Measurements from ENCODE around the gene KIAA1217. TPM values are rescaled to one million over a fixed set of nuclear protein-coding genes. Genes with fewer than 3 reads are reported as not detected.

KIAA1217 gene
- total RNA-seq, 1 experiment from 2014 or later = not detected

- Histone ChIP-seq H3K4me3 (ENCODE audit: low read length) (no peak overlapping the region), H3K36me3 (ENCODE audit: insufficient read depth, low read length) (no peaks in the 10 kb centered on the region), H3K9me3 (ENCODE audit: low read length) (no peaks in the 10 kb centered on the region), H3K4me1 (ENCODE audit: low read length) (no peaks in the 10 kb centered on the region), H3K9me2 (replicated peaks; ENCODE audit: insufficient read depth, low read length) (no peaks in the 10 kb centered on the region), H2AFZ (ENCODE audit: low read length) (no peak overlapping the region), H3K27ac (ENCODE audit: low read length) (no peak overlapping the region), H3K79me2 (ENCODE audit: low read length) (no peaks in the 10 kb centered on the region), H3K9ac (ENCODE audit: low read length) (no peak overlapping the region), H3K27me3 (ENCODE audit: low read length) (no peaks in the 10 kb centered on the region), H4K20me1 (ENCODE audit: insufficient read depth, low read depth, low read length) (no peaks in the 10 kb centered on the region), H3K4me2 (ENCODE audit: low read depth, low read length, poor library complexity, severe bottlenecking) (no peak overlapping the region)
- no peak for DNase-seq
Observed at GRCh38 chr10:24206334-24206733, 2.6 kb upstream of the KIAA1217 start.

- no peaks in the 10 kb centered on the region for H4K20me1 ChIP-seq (ENCODE audit: insufficient read depth, low read depth, low read length)
- no peak overlapping the region for H2AFZ ChIP-seq (ENCODE audit: low read length)
- H3K9ac ChIP-seq (ENCODE audit: low read length) = no peak overlapping the region
- no peaks in the 10 kb centered on the region for H3K79me2 ChIP-seq (ENCODE audit: low read length)
- no peaks in the 10 kb centered on the region for H3K4me1 ChIP-seq (ENCODE audit: low read length)
- DNase-seq = no peak
- H3K9me2 ChIP-seq (replicated peaks; ENCODE audit: insufficient read depth, low read length) = no peaks in the 10 kb centered on the region
- H3K4me2 ChIP-seq (ENCODE audit: low read depth, low read length, poor library complexity, severe bottlenecking) = no peak overlapping the region
- H3K4me3 ChIP-seq (ENCODE audit: low read length) = no peak overlapping the region
- H3K9me3 ChIP-seq (ENCODE audit: low read length) = no peaks in the 10 kb centered on the region
- no peaks in the 10 kb centered on the region for H3K27me3 ChIP-seq (ENCODE audit: low read length)
- no peak overlapping the region for H3K27ac ChIP-seq (ENCODE audit: low read length)
- H3K36me3 ChIP-seq (ENCODE audit: insufficient read depth, low read length) = no peaks in the 10 kb centered on the region
Observed at GRCh38 chr10:24206926-24207325, 2.0 kb upstream of the KIAA1217 start.

GRCh38 chr10:24207341-24207740 is 1.6 kb upstream of the KIAA1217 start:
- H3K27ac ChIP-seq (ENCODE audit: low read length) = no peak overlapping the region
- H3K9me3 ChIP-seq (ENCODE audit: low read length) = no peaks in the 10 kb centered on the region
- no peak overlapping the region for H3K9ac ChIP-seq (ENCODE audit: low read length)
- H2AFZ ChIP-seq (ENCODE audit: low read length) = no peak overlapping the region
- DNase-seq = no peak
- no peaks in the 10 kb centered on the region for H3K9me2 ChIP-seq (replicated peaks; ENCODE audit: insufficient read depth, low read length)
- H4K20me1 ChIP-seq (ENCODE audit: insufficient read depth, low read depth, low read length) = no peaks in the 10 kb centered on the region
- no peaks in the 10 kb centered on the region for H3K36me3 ChIP-seq (ENCODE audit: insufficient read depth, low read length)
- no peaks in the 10 kb centered on the region for H3K4me1 ChIP-seq (ENCODE audit: low read length)
- H3K79me2 ChIP-seq (ENCODE audit: low read length) = no peaks in the 10 kb centered on the region
- no peaks in the 10 kb centered on the region for H3K27me3 ChIP-seq (ENCODE audit: low read length)
- H3K4me3 ChIP-seq (ENCODE audit: low read length) = no peak overlapping the region
- no peak overlapping the region for H3K4me2 ChIP-seq (ENCODE audit: low read depth, low read length, poor library complexity, severe bottlenecking)

- Histone ChIP-seq H4K20me1 (ENCODE audit: insufficient read depth, low read depth, low read length) (no peaks in the 10 kb centered on the region), H2AFZ (ENCODE audit: low read length) (no peak overlapping the region), H3K4me1 (ENCODE audit: low read length) (no peaks in the 10 kb centered on the region), H3K36me3 (ENCODE audit: insufficient read depth, low read length) (no peaks in the 10 kb centered on the region), H3K9me3 (ENCODE audit: low read length) (no peaks in the 10 kb centered on the region), H3K27ac (ENCODE audit: low read length) (no peak overlapping the region), H3K9ac (ENCODE audit: low read length) (no peak overlapping the region), H3K9me2 (replicated peaks; ENCODE audit: insufficient read depth, low read length) (no peaks in the 10 kb centered on the region), H3K79me2 (ENCODE audit: low read length) (no peaks in the 10 kb centered on the region), H3K27me3 (ENCODE audit: low read length) (no peaks in the 10 kb centered on the region), H3K4me3 (ENCODE audit: low read length) (no peak overlapping the region), H3K4me2 (ENCODE audit: low read depth, low read length, poor library complexity, severe bottlenecking) (no peak overlapping the region)
- no peak for DNase-seq
Observed at GRCh38 chr10:24207781-24208611, 942 bp upstream of the KIAA1217 start.

- H3K9me2 ChIP-seq (replicated peaks; ENCODE audit: insufficient read depth, low read length) = no peaks in the 10 kb centered on the region
- no peaks in the 10 kb centered on the region for H3K27me3 ChIP-seq (ENCODE audit: low read length)
- H4K20me1 ChIP-seq (ENCODE audit: insufficient read depth, low read depth, low read length) = no peaks in the 10 kb centered on the region
- no peaks in the 10 kb centered on the region for H3K36me3 ChIP-seq (ENCODE audit: insufficient read depth, low read length)
- no peak overlapping the region for H3K4me3 ChIP-seq (ENCODE audit: low read length)
- no peak overlapping the region for H3K4me2 ChIP-seq (ENCODE audit: low read depth, low read length, poor library complexity, severe bottlenecking)
- no peak overlapping the region for H3K27ac ChIP-seq (ENCODE audit: low read length)
- no peaks in the 10 kb centered on the region for H3K4me1 ChIP-seq (ENCODE audit: low read length)
- H2AFZ ChIP-seq (ENCODE audit: low read length) = no peak overlapping the region
- H3K9me3 ChIP-seq (ENCODE audit: low read length) = no peaks in the 10 kb centered on the region
- H3K9ac ChIP-seq (ENCODE audit: low read length) = no peak overlapping the region
- no peaks in the 10 kb centered on the region for H3K79me2 ChIP-seq (ENCODE audit: low read length)
- DNase-seq = no peak
Observed at GRCh38 chr10:24209432-24209771, 464 bp downstream of the KIAA1217 start.

- Histone ChIP-seq H3K36me3 (ENCODE audit: insufficient read depth, low read length) (no peaks in the 10 kb centered on the region), H3K79me2 (ENCODE audit: low read length) (no peaks in the 10 kb centered on the region), H3K9me3 (ENCODE audit: low read length) (no peaks in the 10 kb centered on the region), H3K4me1 (ENCODE audit: low read length) (no peaks in the 10 kb centered on the region), H3K9ac (ENCODE audit: low read length) (no peak overlapping the region), H3K4me3 (ENCODE audit: low read length) (no peak overlapping the region), H3K27ac (ENCODE audit: low read length) (no peak overlapping the region), H4K20me1 (ENCODE audit: insufficient read depth, low read depth, low read length) (no peaks in the 10 kb centered on the region), H3K4me2 (ENCODE audit: low read depth, low read length, poor library complexity, severe bottlenecking) (no peak overlapping the region), H3K27me3 (ENCODE audit: low read length) (no peaks in the 10 kb centered on the region), H3K9me2 (replicated peaks; ENCODE audit: insufficient read depth, low read length) (no peaks in the 10 kb centered on the region), H2AFZ (ENCODE audit: low read length) (no peak overlapping the region)
- peak; percentile 48 for DNase-seq
Observed at GRCh38 chr10:24209946-24210491, 1.1 kb downstream of the KIAA1217 start.

- no peaks in the 10 kb centered on the region for H3K36me3 ChIP-seq (ENCODE audit: insufficient read depth, low read length)
- H3K4me2 ChIP-seq (ENCODE audit: low read depth, low read length, poor library complexity, severe bottlenecking) = no peak overlapping the region
- no peak overlapping the region for H3K27ac ChIP-seq (ENCODE audit: low read length)
- H3K4me1 ChIP-seq (ENCODE audit: low read length) = no peaks in the 10 kb centered on the region
- no peaks in the 10 kb centered on the region for H4K20me1 ChIP-seq (ENCODE audit: insufficient read depth, low read depth, low read length)
- no peak overlapping the region for H3K9ac ChIP-seq (ENCODE audit: low read length)
- no peak for DNase-seq
- no peaks in the 10 kb centered on the region for H3K27me3 ChIP-seq (ENCODE audit: low read length)
- no peak overlapping the region for H3K4me3 ChIP-seq (ENCODE audit: low read length)
- H3K79me2 ChIP-seq (ENCODE audit: low read length) = no peaks in the 10 kb centered on the region
- no peaks in the 10 kb centered on the region for H3K9me2 ChIP-seq (replicated peaks; ENCODE audit: insufficient read depth, low read length)
- no peak overlapping the region for H2AFZ ChIP-seq (ENCODE audit: low read length)
- H3K9me3 ChIP-seq (ENCODE audit: low read length) = peaks cover 2% of the 10 kb centered on the region; the same call in 1 of the 2 replicates
Observed at GRCh38 chr10:24210501-24210900, 1.6 kb downstream of the KIAA1217 start.

GRCh38 chr10:24213266-24213665 is 4.3 kb downstream of the KIAA1217 start:
- Histone ChIP-seq H3K4me1 (ENCODE audit: low read length) (no peaks in the 10 kb centered on the region), H3K79me2 (ENCODE audit: low read length) (no peaks in the 10 kb centered on the region), H3K27ac (ENCODE audit: low read length) (no peak overlapping the region), H2AFZ (ENCODE audit: low read length) (no peak overlapping the region), H3K4me3 (ENCODE audit: low read length) (no peak overlapping the region), H3K36me3 (ENCODE audit: insufficient read depth, low read length) (no peaks in the 10 kb centered on the region), H3K9ac (ENCODE audit: low read length) (no peak overlapping the region), H3K9me2 (replicated peaks; ENCODE audit: insufficient read depth, low read length) (no peaks in the 10 kb centered on the region), H4K20me1 (ENCODE audit: insufficient read depth, low read depth, low read length) (no peaks in the 10 kb centered on the region), H3K9me3 (ENCODE audit: low read length) (peaks cover 5% of the 10 kb centered on the region; the same call in 1 of the 2 replicates), H3K4me2 (ENCODE audit: low read depth, low read length, poor library complexity, severe bottlenecking) (no peak overlapping the region), H3K27me3 (ENCODE audit: low read length) (no peaks in the 10 kb centered on the region)
- no peak for DNase-seq
